ENCODE data around the gene EIF2A. TPM values are rescaled to one million over a fixed set of nuclear protein-coding genes. Genes with fewer than 3 reads are reported as not detected.

The EIF2A gene
- total RNA-seq, 1 donor from 2014 or later = 65.7 TPM

- H3K9me3 Mint-ChIP-seq = peaks cover 8% of the 10 kb centered on the region
- no peak overlapping the region for H3K4me3 Mint-ChIP-seq
- H3K27ac Mint-ChIP-seq (ENCODE audit: unreplicated experiment) = no peak overlapping the region
- H3K36me3 Mint-ChIP-seq (ENCODE audit: low read depth) = peaks cover 2% of the 10 kb centered on the region
- no peak for DNase-seq (ENCODE audit: low read depth, low spot score)
- peaks cover 19% of the 10 kb centered on the region for H3K4me1 Mint-ChIP-seq
- no peaks in the 10 kb centered on the region for H3K27me3 Mint-ChIP-seq (ENCODE audit: low read depth)
- TF ChIP-seq CTCF (conservative IDR thresholded peaks at IDR 0.05) = no peak
Measured at GRCh38 chr3:150508401-150508800, 38.2 kb upstream of the EIF2A start.

DNA sequence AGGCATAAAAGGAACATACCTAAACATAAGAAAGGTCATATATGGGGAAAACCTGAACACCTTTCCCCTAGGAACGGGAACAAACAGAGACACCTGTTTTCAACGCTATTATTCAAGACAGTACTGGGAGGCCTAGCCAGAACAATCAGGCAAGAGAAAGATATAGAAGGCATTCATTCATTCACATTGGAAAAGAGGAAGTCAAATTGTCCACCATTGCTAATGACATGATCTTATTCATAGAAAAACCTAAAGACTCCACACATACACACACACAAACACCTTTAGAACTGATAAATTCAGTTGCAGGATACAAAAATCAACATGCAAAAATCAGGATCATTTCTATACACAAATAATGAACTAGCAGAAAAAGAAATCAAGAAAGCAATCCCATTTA is 36.8 kb upstream of the EIF2A start:
- H3K27ac Mint-ChIP-seq (ENCODE audit: unreplicated experiment) = no peak overlapping the region
- H3K9me3 Mint-ChIP-seq = peaks cover 8% of the 10 kb centered on the region
- H3K27me3 Mint-ChIP-seq (ENCODE audit: low read depth) = no peaks in the 10 kb centered on the region
- peaks cover 2% of the 10 kb centered on the region for H3K36me3 Mint-ChIP-seq (ENCODE audit: low read depth)
- TF ChIP-seq CTCF (conservative IDR thresholded peaks at IDR 0.05) = no peak
- DNase-seq (ENCODE audit: low read depth, low spot score) = no peak
- peaks cover 19% of the 10 kb centered on the region for H3K4me1 Mint-ChIP-seq
- no peak overlapping the region for H3K4me3 Mint-ChIP-seq

- Mint-ChIP-seq H3K4me1 (peaks cover 10% of the 10 kb centered on the region), H3K27ac (ENCODE audit: unreplicated experiment) (no peak overlapping the region), H3K27me3 (ENCODE audit: low read depth) (no peaks in the 10 kb centered on the region), H3K36me3 (ENCODE audit: low read depth) (peaks cover 2% of the 10 kb centered on the region), H3K9me3 (peaks cover 5% of the 10 kb centered on the region), H3K4me3 (no peak overlapping the region)
- DNase-seq (ENCODE audit: low read depth, low spot score) = no peak
- TF ChIP-seq CTCF (conservative IDR thresholded peaks at IDR 0.05) = no peak
Measured at GRCh38 chr3:150511122-150511821, 35.3 kb upstream of the EIF2A start.

- Mint-ChIP-seq H3K27ac (ENCODE audit: unreplicated experiment) (no peak overlapping the region), H3K4me1 (peaks cover 10% of the 10 kb centered on the region), H3K4me3 (no peak overlapping the region), H3K27me3 (ENCODE audit: low read depth) (no peaks in the 10 kb centered on the region), H3K36me3 (ENCODE audit: low read depth) (no peaks in the 10 kb centered on the region), H3K9me3 (peaks cover 7% of the 10 kb centered on the region)
- DNase-seq (ENCODE audit: low read depth, low spot score) = no peak
- no peak for TF ChIP-seq CTCF (conservative IDR thresholded peaks at IDR 0.05)
Measured at GRCh38 chr3:150515210-150515609, 31.4 kb upstream of the EIF2A start.

DNA sequence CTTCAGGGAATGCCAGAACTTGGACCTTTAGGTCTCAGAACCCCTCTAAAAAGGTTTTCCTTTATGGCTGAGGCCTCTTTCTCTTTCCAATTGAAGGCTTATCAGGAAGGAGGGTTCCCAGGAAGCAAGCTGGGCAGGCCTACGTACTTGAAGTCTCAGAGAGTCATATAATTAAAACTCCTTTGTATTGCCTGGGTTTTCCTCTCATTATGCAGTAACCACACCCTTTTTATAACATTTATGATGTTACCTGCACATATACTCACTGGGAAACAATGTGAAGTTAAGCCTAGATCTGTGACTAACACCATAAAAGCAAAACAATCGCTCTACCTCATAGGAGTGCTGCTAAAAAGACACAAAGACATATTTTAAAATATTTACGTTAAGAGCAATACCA is 27.6 kb upstream of the EIF2A start:
- Mint-ChIP-seq H3K4me3 (no peak overlapping the region), H3K27me3 (ENCODE audit: low read depth) (no peaks in the 10 kb centered on the region), H3K4me1 (peaks cover 7% of the 10 kb centered on the region), H3K36me3 (ENCODE audit: low read depth) (no peaks in the 10 kb centered on the region), H3K27ac (ENCODE audit: unreplicated experiment) (no peak overlapping the region), H3K9me3 (peaks cover 7% of the 10 kb centered on the region)
- no peak for TF ChIP-seq CTCF (conservative IDR thresholded peaks at IDR 0.05)
- no peak for DNase-seq (ENCODE audit: low read depth, low spot score)
